HepG2 (cell line): Measurements from ENCODE around the gene TMTC4. TPM values are rescaled to one million over a fixed set of nuclear protein-coding genes. Genes with fewer than 3 reads are reported as not detected.
A peak's percentile ranks its signal among the peaks of the same experiment; 100 is the strongest.

ENCODE experiments used
- ARNT2 ChIP-seq: sonication (generic); formaldehyde crosslinking; IDR thresholded peaks from 2 replicates; pipeline ENCODE4 v1.8.0; 2022; ENCODE audit warnings: mild to moderate bottlenecking, low read depth, missing genetic modification reagents, moderate library complexity
- FOSL2 ChIP-seq: sonication (generic); formaldehyde crosslinking; IDR thresholded peaks from 2 replicates; pipeline ENCODE4 v1.4.0; 2020; ENCODE audit warnings: missing genetic modification reagents
- HDAC2 ChIP-seq: sonication (generic); formaldehyde crosslinking; IDR thresholded peaks from 2 replicates; pipeline ENCODE4 v1.4.0; 2020; ENCODE audit warnings: missing genetic modification reagents
- IRF2 ChIP-seq: IDR thresholded peaks from 2 replicates; pipeline ENCODE4 v1.6.1; 2018; ENCODE audit warnings: missing genetic modification reagents, missing compliant biosample characterization
- ISL2 ChIP-seq: sonication (generic); formaldehyde crosslinking; IDR thresholded peaks from 2 replicates; pipeline ENCODE4 v1.5.0; 2020; ENCODE audit warnings: missing genetic modification reagents
- KDM1A ChIP-seq: IDR thresholded peaks from 2 replicates; pipeline ENCODE4 v1.6.1; 2016; ENCODE audit warnings: missing compliant biosample characterization
- KDM6A ChIP-seq: IDR thresholded peaks from 2 replicates; pipeline ENCODE4 v1.6.1; 2016; ENCODE audit warnings: low read depth
- KLF15 ChIP-seq: sonication (generic); formaldehyde crosslinking; IDR thresholded peaks from 2 replicates; pipeline ENCODE4 v1.8.1; 2023; ENCODE audit warnings: borderline replicate concordance, mild to moderate bottlenecking, inconsistent platforms, missing genetic modification reagents, mixed read lengths
- SRSF4 ChIP-seq: fragments of 200-400 bp; formaldehyde crosslinking; IDR thresholded peaks from one replicate; pipeline ENCODE4 v1.6.1; 2018; ENCODE audit warnings: mild to moderate bottlenecking, low read depth, low read length, moderate library complexity; ENCODE audit not compliant: poor library complexity, severe bottlenecking
- XRCC5 ChIP-seq: fragments of 200-400 bp; formaldehyde crosslinking; optimal IDR thresholded peaks from 2 replicates; pipeline ENCODE3; 2017; ENCODE audit warnings: mild to moderate bottlenecking, low read length
- ZBTB21 ChIP-seq: sonication (generic); formaldehyde crosslinking; IDR thresholded peaks from 2 replicates; pipeline ENCODE4 v1.4.0; 2020; ENCODE audit warnings: missing genetic modification reagents
- ZBTB3 ChIP-seq: sonication (generic); formaldehyde crosslinking; IDR thresholded peaks from 2 replicates; pipeline ENCODE4 v1.4.0; 2020; ENCODE audit warnings: low read depth, mild to moderate bottlenecking, moderate library complexity, missing genetic modification reagents, borderline replicate concordance
- polyA plus RNA-seq, 8 experiments: library from polyadenylated mRNA; depleted of rRNA in 3 of 8; stranded (reverse) in 7 of 8; unstranded in 1 of 8; fragments of >200 nt; fragmentation: Illumina TruSeq in 4 of 8; extraction: Trizol in 4 of 8; gene quantifications; 2 replicates each; pipeline versions ENCODE4 v1.2.1 to v1.2.3, GENCODE V29; 2011 to 2016; ENCODE audit warnings: low read depth in 4 of 8, missing spikeins in 1 of 8, mixed read lengths in 1 of 8; ENCODE audit not compliant: insufficient read depth in 1 of 8
- total RNA-seq, 5 experiments: library from RNA; depleted of rRNA; stranded (reverse); fragments of >200 nt; fragmentation: Illumina TruSeq; extraction: Trizol; gene quantifications; 2 replicates each; pipeline ENCODE4 v1.2.3, GENCODE V29; 2016; ENCODE audit warnings: low read depth in 1 of 5
- TF ChIP-seq, protein P1 (sequence below): sonication (generic); formaldehyde crosslinking; IDR thresholded peaks from 2 replicates; pipeline ENCODE4 v1.5.1; 2020; ENCODE audit warnings: missing genetic modification reagents, mild to moderate bottlenecking, borderline replicate concordance
- TF ChIP-seq, protein P2 (sequence below), 2 experiments: fragments of 450-650 bp in 1 of 2; sonication (generic) in 1 of 2; formaldehyde crosslinking; IDR thresholded peaks; 2 replicates each; pipeline versions ENCODE4 v1.5.0 to v1.8.0; 2020 to 2022; ENCODE audit warnings: mild to moderate bottlenecking in 1 of 2, missing genetic modification reagents in 1 of 2
- TF ChIP-seq, protein P3 (sequence below): sonication (generic); formaldehyde crosslinking; IDR thresholded peaks from 2 replicates; pipeline ENCODE4 v1.5.1; 2020; ENCODE audit warnings: missing genetic modification reagents, mild to moderate bottlenecking, borderline replicate concordance
- TF ChIP-seq, protein P4 (sequence below): sonication (generic); formaldehyde crosslinking; IDR thresholded peaks from 2 replicates; pipeline ENCODE4 v1.9.0; 2021; ENCODE audit warnings: mild to moderate bottlenecking, missing genetic modification reagents
- TF ChIP-seq, protein P5 (sequence below): sonication (generic); formaldehyde crosslinking; IDR thresholded peaks from 2 replicates; pipeline ENCODE4 v1.8.0; 2022; ENCODE audit warnings: low read depth, missing genetic modification reagents

The TMTC4 gene
- total and polyA plus RNA-seq, 2 of the 13 experiments (the other 11 are each of a cell fraction or from before 2014, with no cell fraction given): 16.0 to 22.6 TPM

DNA sequence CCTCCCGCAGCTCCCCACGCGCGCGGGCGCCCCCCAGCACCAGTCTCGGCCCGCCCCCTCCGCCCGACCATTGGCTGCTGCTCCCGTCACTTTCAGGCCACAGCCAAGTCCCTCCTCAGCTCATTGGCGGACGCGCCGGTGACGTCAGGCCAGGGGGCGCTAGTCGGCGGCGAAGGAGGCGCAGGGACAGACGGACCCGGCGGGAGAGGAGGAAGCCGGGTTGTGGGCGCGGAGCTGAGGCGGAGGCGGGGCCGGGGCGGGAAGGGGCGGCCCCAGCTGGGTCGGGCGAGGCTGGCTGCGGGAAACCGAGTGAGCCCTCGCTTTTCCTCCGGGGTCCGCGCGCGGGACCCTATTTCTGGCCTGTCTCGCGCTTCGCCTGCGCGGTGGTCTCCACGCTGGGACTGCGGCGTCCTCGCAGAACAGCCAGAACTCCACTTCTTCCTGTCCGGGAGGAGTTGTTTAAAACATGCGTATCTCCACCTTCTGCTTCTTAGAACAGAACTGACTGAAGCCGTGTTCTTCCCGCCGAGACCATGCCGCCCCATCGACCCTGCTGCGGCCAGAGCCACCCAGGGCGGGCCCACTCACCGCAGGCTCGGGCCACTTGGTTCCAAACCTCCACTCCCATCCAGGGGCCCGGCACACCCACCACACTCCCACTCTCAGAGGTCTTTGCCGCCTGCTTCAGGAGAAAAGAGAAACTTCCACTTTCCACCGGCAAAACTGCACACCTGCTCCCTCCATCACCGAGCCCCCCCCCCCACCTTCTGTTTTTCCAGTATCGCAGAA is 471 bp upstream of the TMTC4 start (continued):
- TF ChIP-seq, protein P1, sequence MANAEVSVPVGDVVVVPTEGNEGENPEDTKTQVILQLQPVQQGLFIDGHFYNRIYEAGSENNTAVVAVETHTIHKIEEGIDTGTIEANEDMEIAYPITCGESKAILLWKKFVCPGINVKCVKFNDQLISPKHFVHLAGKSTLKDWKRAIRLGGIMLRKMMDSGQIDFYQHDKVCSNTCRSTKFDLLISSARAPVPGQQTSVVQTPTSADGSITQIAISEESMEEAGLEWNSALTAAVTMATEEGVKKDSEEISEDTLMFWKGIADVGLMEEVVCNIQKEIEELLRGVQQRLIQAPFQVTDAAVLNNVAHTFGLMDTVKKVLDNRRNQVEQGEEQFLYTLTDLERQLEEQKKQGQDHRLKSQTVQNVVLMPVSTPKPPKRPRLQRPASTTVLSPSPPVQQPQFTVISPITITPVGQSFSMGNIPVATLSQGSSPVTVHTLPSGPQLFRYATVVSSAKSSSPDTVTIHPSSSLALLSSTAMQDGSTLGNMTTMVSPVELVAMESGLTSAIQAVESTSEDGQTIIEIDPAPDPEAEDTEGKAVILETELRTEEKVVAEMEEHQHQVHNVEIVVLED: peak; percentile 75
- TF ChIP-seq KDM1A (CRISPR knock-in tag): no peak
- TF ChIP-seq, protein P2, sequence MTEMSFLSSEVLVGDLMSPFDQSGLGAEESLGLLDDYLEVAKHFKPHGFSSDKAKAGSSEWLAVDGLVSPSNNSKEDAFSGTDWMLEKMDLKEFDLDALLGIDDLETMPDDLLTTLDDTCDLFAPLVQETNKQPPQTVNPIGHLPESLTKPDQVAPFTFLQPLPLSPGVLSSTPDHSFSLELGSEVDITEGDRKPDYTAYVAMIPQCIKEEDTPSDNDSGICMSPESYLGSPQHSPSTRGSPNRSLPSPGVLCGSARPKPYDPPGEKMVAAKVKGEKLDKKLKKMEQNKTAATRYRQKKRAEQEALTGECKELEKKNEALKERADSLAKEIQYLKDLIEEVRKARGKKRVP (CRISPR knock-in tag; IDR thresholded peaks at IDR 0.05): peak in 1 of 2 experiments; percentile 46; a peak in 1 of 4 replicates
- TF ChIP-seq, protein P3, sequence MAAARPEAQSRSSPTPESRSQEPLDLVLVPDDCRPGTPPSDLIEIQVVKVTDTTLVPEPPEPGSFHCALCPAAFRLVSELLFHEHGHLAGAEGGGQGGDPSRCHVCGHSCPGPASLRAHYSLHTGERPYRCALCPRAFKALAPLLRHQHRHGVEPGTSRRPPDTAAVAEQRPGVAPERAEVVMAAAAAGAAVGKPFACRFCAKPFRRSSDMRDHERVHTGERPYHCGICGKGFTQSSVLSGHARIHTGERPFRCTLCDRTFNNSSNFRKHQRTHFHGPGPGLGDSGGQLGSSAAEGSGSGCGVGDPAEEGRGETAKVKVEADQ (CRISPR knock-in tag): 0 out of 2 replicates have a peak, but pooled peaks have one; percentile 59
- no peak for TF ChIP-seq SRSF4
- TF ChIP-seq ZBTB3 (CRISPR knock-in tag): no peak
- TF ChIP-seq KDM6A (CRISPR knock-in tag): no peak
- no peak; the same call in 1 of the 2 replicates for TF ChIP-seq ARNT2 (CRISPR knock-in tag)
- no peak for TF ChIP-seq IRF2
- no peak for TF ChIP-seq KLF15 (CRISPR knock-in tag)
- TF ChIP-seq, protein P4, sequence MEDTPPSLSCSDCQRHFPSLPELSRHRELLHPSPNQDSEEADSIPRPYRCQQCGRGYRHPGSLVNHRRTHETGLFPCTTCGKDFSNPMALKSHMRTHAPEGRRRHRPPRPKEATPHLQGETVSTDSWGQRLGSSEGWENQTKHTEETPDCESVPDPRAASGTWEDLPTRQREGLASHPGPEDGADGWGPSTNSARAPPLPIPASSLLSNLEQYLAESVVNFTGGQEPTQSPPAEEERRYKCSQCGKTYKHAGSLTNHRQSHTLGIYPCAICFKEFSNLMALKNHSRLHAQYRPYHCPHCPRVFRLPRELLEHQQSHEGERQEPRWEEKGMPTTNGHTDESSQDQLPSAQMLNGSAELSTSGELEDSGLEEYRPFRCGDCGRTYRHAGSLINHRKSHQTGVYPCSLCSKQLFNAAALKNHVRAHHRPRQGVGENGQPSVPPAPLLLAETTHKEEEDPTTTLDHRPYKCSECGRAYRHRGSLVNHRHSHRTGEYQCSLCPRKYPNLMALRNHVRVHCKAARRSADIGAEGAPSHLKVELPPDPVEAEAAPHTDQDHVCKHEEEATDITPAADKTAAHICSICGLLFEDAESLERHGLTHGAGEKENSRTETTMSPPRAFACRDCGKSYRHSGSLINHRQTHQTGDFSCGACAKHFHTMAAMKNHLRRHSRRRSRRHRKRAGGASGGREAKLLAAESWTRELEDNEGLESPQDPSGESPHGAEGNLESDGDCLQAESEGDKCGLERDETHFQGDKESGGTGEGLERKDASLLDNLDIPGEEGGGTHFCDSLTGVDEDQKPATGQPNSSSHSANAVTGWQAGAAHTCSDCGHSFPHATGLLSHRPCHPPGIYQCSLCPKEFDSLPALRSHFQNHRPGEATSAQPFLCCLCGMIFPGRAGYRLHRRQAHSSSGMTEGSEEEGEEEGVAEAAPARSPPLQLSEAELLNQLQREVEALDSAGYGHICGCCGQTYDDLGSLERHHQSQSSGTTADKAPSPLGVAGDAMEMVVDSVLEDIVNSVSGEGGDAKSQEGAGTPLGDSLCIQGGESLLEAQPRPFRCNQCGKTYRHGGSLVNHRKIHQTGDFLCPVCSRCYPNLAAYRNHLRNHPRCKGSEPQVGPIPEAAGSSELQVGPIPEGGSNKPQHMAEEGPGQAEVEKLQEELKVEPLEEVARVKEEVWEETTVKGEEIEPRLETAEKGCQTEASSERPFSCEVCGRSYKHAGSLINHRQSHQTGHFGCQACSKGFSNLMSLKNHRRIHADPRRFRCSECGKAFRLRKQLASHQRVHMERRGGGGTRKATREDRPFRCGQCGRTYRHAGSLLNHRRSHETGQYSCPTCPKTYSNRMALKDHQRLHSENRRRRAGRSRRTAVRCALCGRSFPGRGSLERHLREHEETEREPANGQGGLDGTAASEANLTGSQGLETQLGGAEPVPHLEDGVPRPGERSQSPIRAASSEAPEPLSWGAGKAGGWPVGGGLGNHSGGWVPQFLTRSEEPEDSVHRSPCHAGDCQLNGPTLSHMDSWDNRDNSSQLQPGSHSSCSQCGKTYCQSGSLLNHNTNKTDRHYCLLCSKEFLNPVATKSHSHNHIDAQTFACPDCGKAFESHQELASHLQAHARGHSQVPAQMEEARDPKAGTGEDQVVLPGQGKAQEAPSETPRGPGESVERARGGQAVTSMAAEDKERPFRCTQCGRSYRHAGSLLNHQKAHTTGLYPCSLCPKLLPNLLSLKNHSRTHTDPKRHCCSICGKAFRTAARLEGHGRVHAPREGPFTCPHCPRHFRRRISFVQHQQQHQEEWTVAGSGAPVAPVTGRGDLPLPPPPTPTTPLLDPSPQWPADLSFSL (CRISPR knock-in tag): no peak
- TF ChIP-seq, protein P5, sequence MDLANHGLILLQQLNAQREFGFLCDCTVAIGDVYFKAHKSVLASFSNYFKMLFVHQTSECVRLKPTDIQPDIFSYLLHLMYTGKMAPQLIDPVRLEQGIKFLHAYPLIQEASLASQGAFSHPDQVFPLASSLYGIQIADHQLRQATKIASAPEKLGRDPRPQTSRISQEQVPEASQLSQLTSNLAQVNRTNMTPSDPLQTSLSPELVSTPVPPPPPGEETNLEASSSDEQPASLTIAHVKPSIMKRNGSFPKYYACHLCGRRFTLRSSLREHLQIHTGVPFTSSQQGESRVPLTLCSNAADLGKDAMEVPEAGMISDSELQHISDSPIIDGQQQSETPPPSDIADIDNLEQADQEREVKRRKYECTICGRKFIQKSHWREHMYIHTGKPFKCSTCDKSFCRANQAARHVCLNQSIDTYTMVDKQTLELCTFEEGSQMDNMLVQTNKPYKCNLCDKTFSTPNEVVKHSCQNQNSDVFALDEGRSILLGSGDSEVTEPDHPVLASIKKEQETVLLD (CRISPR knock-in tag): peak; percentile 94
- TF ChIP-seq ISL2 (CRISPR knock-in tag): no peak
- no peak for TF ChIP-seq ZBTB21
- TF ChIP-seq HDAC2 (CRISPR knock-in tag): peak; percentile 36; the same call in 1 of the 2 replicates
- TF ChIP-seq FOSL2 (CRISPR knock-in tag): peak; percentile 74
- peak; percentile 19 for TF ChIP-seq XRCC5
